Natural killer cell treated with Interleukin-12 subunit alpha and Interleukin-12 subunit beta and Interleukin-15 and Interleukin-18, amount 100 ng/mL, for 72 hours (primary cell): ENCODE measurements around the gene SCNM1. TPM values are rescaled to one million over a fixed set of nuclear protein-coding genes. Genes with fewer than 3 reads are reported as not detected.
A peak's percentile ranks its signal among the peaks of the same experiment; 100 is the strongest.

ENCODE experiments used
- ATAC-seq, 2 donors: fragments of 150-1000 bp; cut with Tn5 transposase in 1 of 2; sonication (Bioruptor Pico), chemical (Tn5 transposase) in 1 of 2; 2 replicates each; pipeline ENCODE4 v1.10.0; 2021
- DNase-seq: peaks from one replicate; pipeline ENCODE4 v3.0.0; 2022; ENCODE audit warnings: low spot score
- H3K27ac Mint-ChIP-seq, 2 donors: 1 replicate in 1 of 2; 2 replicates in 1 of 2; pipeline ENCODE4 v1.8.0; 2022; ENCODE audit warnings: mixed read lengths in 2 of 2, mild to moderate bottlenecking in 1 of 2, moderate library complexity in 1 of 2
- H3K27me3 Mint-ChIP-seq, 2 donors: 1 replicate in 1 of 2; 2 replicates in 1 of 2; pipeline ENCODE4 v1.8.0; 2022; ENCODE audit warnings: mixed read lengths in 2 of 2
- H3K36me3 Mint-ChIP-seq: one replicate; pipeline ENCODE4 v1.8.0; 2022; ENCODE audit warnings: mixed read lengths
- H3K4me1 Mint-ChIP-seq, 2 donors: 1 replicate in 1 of 2; 2 replicates in 1 of 2; pipeline ENCODE4 v1.8.0; 2022; ENCODE audit warnings: low read depth in 2 of 2, mixed read lengths in 2 of 2, mild to moderate bottlenecking in 1 of 2
- H3K4me3 Mint-ChIP-seq: one replicate; pipeline ENCODE4 v1.8.0; 2022; ENCODE audit warnings: mixed read lengths
- H3K9me3 Mint-ChIP-seq: 2 replicates; pipeline ENCODE4 v1.8.0; 2022; ENCODE audit warnings: mixed read lengths
- total RNA-seq, 2 donors: library from RNA; stranded (reverse); gene quantifications; one replicate each; pipeline ENCODE4 v1.2.3, GENCODE V29; 2022

SCNM1 gene
- total RNA-seq, 2 donors from 2014 or later = 55.2 to 63.2 TPM

DNA sequence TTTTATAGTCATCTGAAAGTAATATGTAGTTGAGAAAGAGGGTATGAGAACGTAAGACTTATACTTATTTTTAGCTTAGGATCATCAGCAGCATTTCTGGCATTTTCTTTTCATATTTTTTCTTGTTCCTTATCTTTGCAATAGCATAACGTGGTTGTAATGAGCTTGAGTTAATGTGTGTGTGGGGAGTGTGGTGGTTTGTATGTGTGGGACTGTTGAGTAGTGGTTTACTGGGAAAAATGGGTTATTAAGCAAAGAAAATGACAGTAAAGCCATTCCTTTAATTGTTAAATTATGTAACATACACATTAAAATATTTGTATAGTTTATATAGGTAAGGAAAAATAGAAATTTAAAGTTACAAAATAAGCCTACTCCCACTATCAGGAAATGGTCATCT lies 47.6 kb downstream of the SCNM1 start:
- no peaks in the 10 kb centered on the region for H3K27me3 Mint-ChIP-seq
- ATAC-seq = no peak
- H3K27ac Mint-ChIP-seq = peak overlapping the region in 1 of 2 donors; percentile 17
- no peak for DNase-seq
- H3K9me3 Mint-ChIP-seq = no peaks in the 10 kb centered on the region
- H3K4me3 Mint-ChIP-seq = no peak overlapping the region
- H3K36me3 Mint-ChIP-seq = no peaks in the 10 kb centered on the region
- peaks cover 11 to 15% of the 10 kb centered on the region in 2 donors for H3K4me1 Mint-ChIP-seq

Other genes with a start within 250 kb of the SCNM1 start
- 10 to 100 TPM; 57.8 to 73.6 TPM for gene SETDB1, start 239.8 kb upstream of the SCNM1 start, total RNA-seq
- gene CERS2, start 191.3 kb upstream of the SCNM1 start, total RNA-seq = 100 to 1,000 TPM; 170 to 211 TPM
- gene ANXA9, start 183.9 kb upstream of the SCNM1 start, total RNA-seq = not detected
- 10 to 100 TPM; 17.1 to 39.0 TPM for gene MINDY1, start 159.2 kb upstream of the SCNM1 start, total RNA-seq
- 10 to 100 TPM; 12.7 to 13.1 TPM for gene PRUNE1, start 157.7 kb upstream of the SCNM1 start, total RNA-seq
- gene BNIPL, start 129.6 kb upstream of the SCNM1 start, total RNA-seq = 1 to 10 TPM; 1.4 to 3.8 TPM
- 1 to 10 TPM in 1 of 2 donors, under 1 TPM in 1; 0.95 to 1.1 TPM for gene C1orf56, start 118.4 kb upstream of the SCNM1 start, total RNA-seq
- gene CDC42SE1, start 106.5 kb upstream of the SCNM1 start, total RNA-seq = 100 to 1,000 TPM; 213 to 481 TPM
- 1 to 10 TPM; 4.5 to 8.5 TPM for gene MLLT11, start 105.7 kb upstream of the SCNM1 start, total RNA-seq
- 10 to 100 TPM; 22.2 to 23.8 TPM for gene GABPB2, start 95.4 kb upstream of the SCNM1 start, total RNA-seq
- 1 to 10 TPM in 1 of 2 donors, under 1 TPM in 1; 0.90 to 2.9 TPM for gene SEMA6C, start 19.5 kb upstream of the SCNM1 start, total RNA-seq
- 10 to 100 TPM; 10.2 to 16.8 TPM for gene TNFAIP8L2, start 9.5 kb upstream of the SCNM1 start, total RNA-seq
- 1 to 10 TPM; 5.0 to 6.3 TPM for gene LYSMD1, start 242 bp upstream of the SCNM1 start, total RNA-seq
- gene TMOD4, start 9.8 kb downstream of the SCNM1 start, total RNA-seq = 1 to 10 TPM; 1.2 to 5.3 TPM
- 10 to 100 TPM; 33.1 to 74.4 TPM for gene VPS72, start 24.1 kb downstream of the SCNM1 start, total RNA-seq
- gene PIP5K1A, start 32.4 kb downstream of the SCNM1 start, total RNA-seq = 100 to 1,000 TPM in 1 of 2 donors, 10 to 100 TPM in 1; 93.8 to 116 TPM
- gene PSMD4, start 88.6 kb downstream of the SCNM1 start, total RNA-seq = 100 to 1,000 TPM; 193 to 235 TPM
- 10 to 100 TPM; 29.1 to 31.2 TPM for gene ZNF687, start 116.2 kb downstream of the SCNM1 start, total RNA-seq
- 10 to 100 TPM; 69.9 to 82.3 TPM for gene PI4KB, start 161.3 kb downstream of the SCNM1 start, total RNA-seq
- 10 to 100 TPM; 40.3 to 95.4 TPM for gene RFX5, start 181.1 kb downstream of the SCNM1 start, total RNA-seq
- gene SELENBP1, start 206.6 kb downstream of the SCNM1 start, total RNA-seq = not detected
- gene PSMB4, start 233.4 kb downstream of the SCNM1 start, total RNA-seq = 100 to 1,000 TPM; 375 to 427 TPM